ENCODE measurements around the gene BCCIP.

- no peak for TF ChIP-seq POLR2AphosphoS5 (IDR thresholded peaks at IDR 0.05)
- no peak for TF ChIP-seq CTCF (IDR thresholded peaks at IDR 0.05)
Measured at GRCh38 chr10:125871338-125871737, 48.0 kb downstream of the BCCIP start.

All from esophagus muscularis mucosa (tissue), 3 donors.